HEK293 (cell line): Measurements from ENCODE around the gene ALDH18A1.
A peak's percentile ranks its signal among the peaks of the same experiment; 100 is the strongest.

Experiments used
- CTCF ChIA-PET: fragments of 350-600 bp; formaldehyde crosslinking; extraction: SDS; loops from one replicate; lab custom pipeline; 2021; ENCODE audit warnings: antibody characterized with exemption; lab: Yijun Ruan, JAX
- POLR2A ChIA-PET: fragments of 300-600 bp; formaldehyde crosslinking; extraction: SDS; loops from one replicate; lab custom pipeline; 2020; ENCODE audit warnings: antibody characterized with exemption, inconsistent platforms; lab: Yijun Ruan, JAX
- H3K27ac ChIP-seq: fragments of 200-500 bp; sonication (Bioruptor generic); 2 replicates; pipeline ENCODE4 v1.5.1; 2014; ENCODE audit warnings: low read depth, low read length, control low read depth, inconsistent platforms; ENCODE audit errors: extremely low read depth
- H3K36me3 ChIP-seq, 2 experiments: fragments of 200-500 bp in 1 of 2; sonication (Bioruptor generic) in 1 of 2; 1 replicate in 1 of 2; 2 replicates in 1 of 2; pipeline ENCODE4 v1.5.1; 2014 to 2017; ENCODE audit warnings: inconsistent platforms in 2 of 2, low read length in 2 of 2; ENCODE audit not compliant: control insufficient read depth in 2 of 2, insufficient read depth in 1 of 2
- H3K4me1 ChIP-seq: fragments of 200-500 bp; sonication (Bioruptor generic); 2 replicates; pipeline ENCODE4 v1.5.1; 2014; ENCODE audit warnings: mild to moderate bottlenecking, low read length, inconsistent platforms; ENCODE audit not compliant: control insufficient read depth, insufficient read depth
- H3K4me3 ChIP-seq: 2 replicates; pipeline ENCODE4 v1.5.1; 2011; ENCODE audit warnings: low read depth, mild to moderate bottlenecking, control low read depth, low read length, moderate library complexity
- H3K9me3 ChIP-seq: fragments of 200-500 bp; sonication (Bioruptor generic); 2 replicates; pipeline ENCODE4 v1.5.1; 2014; ENCODE audit warnings: low read depth, low read length, inconsistent platforms; ENCODE audit not compliant: control insufficient read depth, insufficient read depth
- GLIS1 ChIP-seq: fragments of 450-650 bp; formaldehyde crosslinking; IDR thresholded peaks from 2 replicates; pipeline ENCODE4 v1.5.1; 2016; ENCODE audit warnings: missing biosample characterization, missing genetic modification characterization
- HOXD13 ChIP-seq: sonication (generic); formaldehyde crosslinking; IDR thresholded peaks from 2 replicates; pipeline ENCODE4 v1.8.0; 2022; ENCODE audit warnings: missing genetic modification reagents, borderline replicate concordance
- INSM2 ChIP-seq: fragments of 450-650 bp; formaldehyde crosslinking; IDR thresholded peaks from 2 replicates; pipeline ENCODE4 v1.5.1; 2016; ENCODE audit warnings: missing biosample characterization, missing genetic modification characterization
- PRDM10 ChIP-seq: fragments of 450-650 bp; formaldehyde crosslinking; IDR thresholded peaks from 2 replicates; pipeline ENCODE4 v1.5.1; 2016; ENCODE audit warnings: missing biosample characterization, missing genetic modification characterization
- SALL2 ChIP-seq: fragments of 450-650 bp; formaldehyde crosslinking; IDR thresholded peaks from 2 replicates; pipeline ENCODE4 v1.5.0; 2017; ENCODE audit warnings: missing biosample characterization, mild to moderate bottlenecking, missing genetic modification characterization, borderline replicate concordance
- SP2 ChIP-seq: fragments of 450-650 bp; formaldehyde crosslinking; IDR thresholded peaks from 2 replicates; pipeline ENCODE4 v1.5.1; 2016; ENCODE audit warnings: missing biosample characterization, missing genetic modification characterization
- SP7 ChIP-seq: fragments of 450-650 bp; formaldehyde crosslinking; IDR thresholded peaks from 2 replicates; pipeline ENCODE4 v1.5.1; 2016; ENCODE audit warnings: missing biosample characterization, missing genetic modification characterization
- ZBTB10 ChIP-seq: fragments of 450-650 bp; formaldehyde crosslinking; IDR thresholded peaks from 2 replicates; pipeline ENCODE4 v1.5.1; 2016; ENCODE audit warnings: missing biosample characterization, missing genetic modification characterization
- ZBTB21 ChIP-seq: fragments of 450-650 bp; formaldehyde crosslinking; IDR thresholded peaks from 2 replicates; pipeline ENCODE4 v1.5.1; 2017; ENCODE audit warnings: missing biosample characterization, missing genetic modification characterization
- ZEB2 ChIP-seq: fragments of 450-650 bp; formaldehyde crosslinking; IDR thresholded peaks from 2 replicates; pipeline ENCODE4 v1.5.1; 2016; ENCODE audit warnings: missing biosample characterization, missing genetic modification characterization
- ZNF16 ChIP-seq: fragments of 450-650 bp; formaldehyde crosslinking; IDR thresholded peaks from 2 replicates; pipeline ENCODE4 v1.5.1; 2016; ENCODE audit warnings: low read depth, missing biosample characterization, missing genetic modification characterization
- ZNF214 ChIP-seq: fragments of 450-650 bp; formaldehyde crosslinking; IDR thresholded peaks from 2 replicates; pipeline ENCODE4 v1.5.1; 2017; ENCODE audit warnings: missing biosample characterization, mild to moderate bottlenecking, missing genetic modification characterization, borderline replicate concordance
- ZNF239 ChIP-seq: fragments of 450-650 bp; formaldehyde crosslinking; IDR thresholded peaks from 2 replicates; pipeline ENCODE4 v1.5.1; 2016; ENCODE audit warnings: missing biosample characterization, missing genetic modification characterization
- ZNF350 ChIP-seq: fragments of 450-650 bp; formaldehyde crosslinking; IDR thresholded peaks from 2 replicates; pipeline ENCODE4 v1.5.0; 2017; ENCODE audit warnings: missing biosample characterization, mild to moderate bottlenecking, missing genetic modification characterization
- ZNF416 ChIP-seq: fragments of 450-650 bp; formaldehyde crosslinking; IDR thresholded peaks from 2 replicates; pipeline ENCODE4 v1.5.1; 2016; ENCODE audit warnings: missing biosample characterization, missing genetic modification characterization
- ZNF514 ChIP-seq: fragments of 450-650 bp; formaldehyde crosslinking; IDR thresholded peaks from 2 replicates; pipeline ENCODE4 v1.5.1; 2016; ENCODE audit warnings: missing biosample characterization, missing genetic modification characterization
- ZNF555 ChIP-seq: fragments of 450-650 bp; formaldehyde crosslinking; conservative IDR thresholded peaks from 2 replicates; pipeline ENCODE4 v1.5.1; 2017; ENCODE audit warnings: missing biosample characterization, mild to moderate bottlenecking, missing genetic modification characterization, inconsistent platforms
- ZNF580 ChIP-seq: fragments of 450-650 bp; formaldehyde crosslinking; IDR thresholded peaks from 2 replicates; pipeline ENCODE4 v1.5.1; 2016; ENCODE audit warnings: missing biosample characterization, missing genetic modification characterization
- ZNF777 ChIP-seq: fragments of 450-650 bp; formaldehyde crosslinking; IDR thresholded peaks from 2 replicates; pipeline ENCODE4 v1.5.1; 2017; ENCODE audit warnings: missing biosample characterization, missing genetic modification characterization, borderline replicate concordance
- ZSCAN5A ChIP-seq: fragments of 450-650 bp; formaldehyde crosslinking; IDR thresholded peaks from 2 replicates; pipeline ENCODE4 v1.5.1; 2016; ENCODE audit warnings: missing biosample characterization, missing genetic modification characterization
- TF ChIP-seq, protein P1 (sequence below): fragments of 450-650 bp; formaldehyde crosslinking; IDR thresholded peaks from 2 replicates; pipeline ENCODE4 v1.5.1; 2016; ENCODE audit warnings: missing biosample characterization, missing genetic modification characterization

The ALDH18A1 gene

DNA sequence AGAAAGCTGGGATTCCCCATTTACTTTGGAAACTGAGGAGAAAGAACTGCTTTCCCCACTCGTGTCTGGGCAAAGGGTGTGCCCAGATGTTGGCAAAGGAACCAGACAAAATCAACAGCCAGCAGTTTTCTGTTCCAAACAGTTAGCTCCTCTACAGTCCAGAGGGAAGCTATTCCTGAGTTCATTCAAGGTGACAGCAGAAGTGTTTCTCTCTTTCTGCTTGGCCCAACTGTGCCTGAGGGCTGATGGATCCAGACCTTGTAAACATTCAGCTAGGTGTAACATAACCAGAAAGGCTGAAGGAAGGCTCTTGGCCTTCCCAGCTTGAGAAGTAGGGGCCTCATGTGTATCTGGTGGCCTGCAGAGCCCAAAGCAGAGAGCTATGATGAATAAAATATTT is 7.0 kb upstream of the ALDH18A1 start:
- POLR2A ChIA-PET: no interaction called here
- Histone ChIP-seq H3K4me3 (no peak overlapping the region), H3K9me3 (no peaks in the 10 kb centered on the region)
- TF ChIP-seq ZNF214 (no peak), PRDM10 (no peak), ZEB2 (no peak), ZNF514 (tag by site-specific recombination) (no peak), SALL2 (no peak), ZNF16 (no peak), ZNF777 (tag by site-specific recombination) (no peak), ZBTB10 (tag by site-specific recombination) (no peak), ZNF555 (no peak), ZBTB21 (tag by site-specific recombination) (no peak)
- TF ChIP-seq, all 188 proteins: peak for 0
- no peaks in the 10 kb centered on the region for H3K4me1 ChIP-seq
- CTCF ChIA-PET: interaction anchor here (0.6 to 2.8 kb wide), 3 partner anchors 31 to 1000 kb away, joined by 3 to 15 read pairs (median 4); partner anchors contain the start of gene TCTN3
- peaks cover under 1 to 24% of the 10 kb centered on the region in 2 experiments; a peak in 2 of 3 replicates for H3K36me3 ChIP-seq
- H3K27ac ChIP-seq: no peak overlapping the region

GRCh38 chr10:95661818-95662217 is 5.3 kb upstream of the ALDH18A1 start:
- H3K4me3 ChIP-seq: no peak overlapping the region
- H3K4me1 ChIP-seq: no peaks in the 10 kb centered on the region; the same call in 1 of the 2 replicates
- H3K27ac ChIP-seq: no peak overlapping the region
- ChIA-PET POLR2A (no interaction called here), CTCF (no interaction called here)
- peaks cover 0 to 16% of the 10 kb centered on the region in 2 experiments; a peak in 1 of 3 replicates for H3K36me3 ChIP-seq
- H3K9me3 ChIP-seq: no peaks in the 10 kb centered on the region
- TF ChIP-seq GLIS1 (peak; percentile 66; the same call in 1 of the 2 replicates), INSM2 (tag by site-specific recombination) (no peak)

DNA sequence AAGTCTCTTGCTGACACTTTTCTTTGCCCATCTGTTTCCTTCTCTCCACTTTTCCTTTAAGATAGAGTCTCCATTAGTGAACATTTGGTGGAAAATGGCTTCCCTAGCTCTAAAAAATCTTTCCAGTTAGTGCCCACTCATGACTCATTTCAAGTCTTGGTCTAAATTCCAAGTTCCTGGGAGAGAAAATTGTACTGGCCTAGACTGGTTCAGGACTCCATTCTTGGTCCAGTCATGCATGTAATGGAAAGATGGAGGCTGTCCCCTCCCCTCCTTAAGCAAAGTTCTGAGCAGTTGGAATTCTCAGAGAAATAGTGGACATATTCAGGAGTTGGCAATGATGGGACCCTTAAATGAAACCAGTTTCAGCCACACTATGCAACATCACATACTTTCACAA is 3.8 kb upstream of the ALDH18A1 start:
- POLR2A ChIA-PET: no interaction called here
- Histone ChIP-seq H3K27ac (no peak overlapping the region), H3K4me3 (no peak overlapping the region), H3K9me3 (no peaks in the 10 kb centered on the region), H3K36me3 (peaks cover 0 to 16% of the 10 kb centered on the region in 2 experiments; a peak in 1 of 3 replicates), H3K4me1 (no peaks in the 10 kb centered on the region; the same call in 1 of the 2 replicates)
- CTCF ChIA-PET: interaction anchor here (0.6 to 1.3 kb wide), 3 partner anchors 33 to 216 kb away, joined by 3 to 4 read pairs (median 3); partner anchors contain the start of gene TCTN3
- TF ChIP-seq, protein P1, sequence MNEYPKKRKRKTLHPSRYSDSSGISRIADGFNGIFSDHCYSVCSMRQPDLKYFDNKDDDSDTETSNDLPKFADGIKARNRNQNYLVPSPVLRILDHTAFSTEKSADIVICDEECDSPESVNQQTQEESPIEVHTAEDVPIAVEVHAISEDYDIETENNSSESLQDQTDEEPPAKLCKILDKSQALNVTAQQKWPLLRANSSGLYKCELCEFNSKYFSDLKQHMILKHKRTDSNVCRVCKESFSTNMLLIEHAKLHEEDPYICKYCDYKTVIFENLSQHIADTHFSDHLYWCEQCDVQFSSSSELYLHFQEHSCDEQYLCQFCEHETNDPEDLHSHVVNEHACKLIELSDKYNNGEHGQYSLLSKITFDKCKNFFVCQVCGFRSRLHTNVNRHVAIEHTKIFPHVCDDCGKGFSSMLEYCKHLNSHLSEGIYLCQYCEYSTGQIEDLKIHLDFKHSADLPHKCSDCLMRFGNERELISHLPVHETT (tag by site-specific recombination): no peak
- no peak for TF ChIP-seq HOXD13 (CRISPR knock-in tag)
- no peak for TF ChIP-seq ZNF239 (tag by site-specific recombination)
- no peak for TF ChIP-seq ZSCAN5A (tag by site-specific recombination)
- no peak for TF ChIP-seq ZNF416 (tag by site-specific recombination)
- TF ChIP-seq ZNF580 (tag by site-specific recombination): no peak
- no peak for TF ChIP-seq SP7 (tag by site-specific recombination)
- no peak for TF ChIP-seq ZNF350
- TF ChIP-seq ZEB2: no peak
- TF ChIP-seq SP2 (tag by site-specific recombination): no peak
